ENCODE data around the gene MAP3K6.

- TF ChIP-seq CTCF (IDR thresholded peaks at IDR 0.05) (no peak), EP300 (IDR thresholded peaks at IDR 0.05; ENCODE audit: low read depth) (no peak), POLR2A (IDR thresholded peaks at IDR 0.05) (no peak)
Observed at GRCh38 chr1:27358038-27358927, 8.5 kb downstream of the MAP3K6 start.

Measured in transverse colon (tissue), 3 donors.